ENCODE results near the gene SHLD2.
"Not testable (repeated sequence)": the region's sequence is repeated elsewhere in the genome, so short reads cannot be mapped to it uniquely, and the experiment has no call there.

GRCh38 chr10:87163414-87163813 lies 68.4 kb downstream of the SHLD2 start:
- not testable (repeated sequence) for TF ChIP-seq CREM (CRISPR knock-in tag; IDR thresholded peaks at IDR 0.05); CTCF (IDR thresholded peaks at IDR 0.05); FOXJ3 (CRISPR knock-in tag; IDR thresholded peaks at IDR 0.05; ENCODE audit: borderline replicate concordance); ATF2 (CRISPR knock-in tag; IDR thresholded peaks at IDR 0.05; ENCODE audit: borderline replicate concordance, low read depth); MAX (CRISPR knock-in tag; IDR thresholded peaks at IDR 0.05); RORB (CRISPR knock-in tag; IDR thresholded peaks at IDR 0.05); ZNF423 (CRISPR knock-in tag; IDR thresholded peaks at IDR 0.05); ZNF671 (CRISPR knock-in tag; IDR thresholded peaks at IDR 0.05); JUN (CRISPR knock-in tag; IDR thresholded peaks at IDR 0.05)

Measured in WTC11 (cell line).